DOHH2 (cell line): ENCODE measurements around the gene MRTFA.
A peak's percentile ranks its signal among the peaks of the same experiment; 100 is the strongest.

Experiments
- H3F3A ChIP-seq: fragments of 200-600 bp; sonication (generic), shearing (Covaris generic); 2 replicates; pipeline ENCODE4 v1.6.0; 2016; ENCODE audit warnings: antibody characterized with exemption, mild to moderate bottlenecking; ENCODE audit not compliant: control insufficient read depth, insufficient read depth
- H3K27ac ChIP-seq: fragments of 200-600 bp; sonication (generic); 2 replicates; pipeline ENCODE4 v1.5.1; 2014; ENCODE audit warnings: low read depth, mild to moderate bottlenecking, low read length, moderate library complexity
- H3K27me3 ChIP-seq: fragments of 200-600 bp; sonication (generic); 2 replicates; pipeline ENCODE4 v1.6.1; 2014; ENCODE audit warnings: mild to moderate bottlenecking, low read length, mixed read lengths; ENCODE audit not compliant: control insufficient read depth
- H3K36me3 ChIP-seq: fragments of 200-600 bp; sonication (generic); 2 replicates; pipeline ENCODE4 v1.6.1; 2014; ENCODE audit warnings: mild to moderate bottlenecking, low read length, moderate library complexity, mixed read lengths; ENCODE audit not compliant: control insufficient read depth
- H3K4me1 ChIP-seq: fragments of 200-600 bp; sonication (generic); 2 replicates; pipeline ENCODE4 v1.6.1; 2014; ENCODE audit warnings: mild to moderate bottlenecking, low read length, mixed read lengths; ENCODE audit not compliant: control insufficient read depth
- H3K4me2 ChIP-seq: fragments of 200-600 bp; sonication (generic); 2 replicates; pipeline ENCODE4 v1.6.0; 2014; ENCODE audit warnings: mild to moderate bottlenecking, low read length, moderate library complexity
- H3K4me3 ChIP-seq: fragments of 200-600 bp; sonication (generic); 2 replicates; pipeline ENCODE4 v1.5.1; 2014; ENCODE audit warnings: mild to moderate bottlenecking, low read length, mixed read lengths
- H3K79me2 ChIP-seq: fragments of 200-600 bp; sonication (generic); 2 replicates; pipeline ENCODE4 v1.6.1; 2014; ENCODE audit warnings: mild to moderate bottlenecking, low read length, mixed read lengths; ENCODE audit not compliant: control insufficient read depth
- H3K9me2 ChIP-seq: fragments of 200-600 bp; sonication (generic); replicated peaks from 2 replicates; pipeline ENCODE4 v1.6.1; 2014; ENCODE audit warnings: mild to moderate bottlenecking, low read length, mixed read lengths; ENCODE audit not compliant: control insufficient read depth
- H3K9me3 ChIP-seq: fragments of 200-600 bp; sonication (generic); 2 replicates; pipeline ENCODE4 v1.6.1; 2014; ENCODE audit warnings: antibody characterized with exemption, low read length, mixed read lengths; ENCODE audit not compliant: control insufficient read depth, insufficient read depth
- H4K20me1 ChIP-seq: fragments of 200-600 bp; sonication (generic); 2 replicates; pipeline ENCODE4 v1.6.0; 2014; ENCODE audit warnings: low read depth, mild to moderate bottlenecking, antibody characterized with exemption, low read length, moderate library complexity; ENCODE audit not compliant: control insufficient read depth, insufficient read depth
- EZH2phosphoT487 ChIP-seq: fragments of 200-600 bp; sonication (generic); IDR thresholded peaks from 2 replicates; pipeline ENCODE4 v1.6.1; 2017; ENCODE audit warnings: borderline replicate concordance, mild to moderate bottlenecking, antibody characterized with exemption, low read length, moderate library complexity, mixed read lengths
- TF ChIP-seq, protein P1 (sequence below): fragments of 200-600 bp; sonication (generic); IDR thresholded peaks from one replicate; pipeline ENCODE4 v1.5.1; 2014; ENCODE audit warnings: antibody characterized with exemption, mild to moderate bottlenecking, low read depth, low read length; ENCODE audit not compliant: poor library complexity, severe bottlenecking

Gene MRTFA

DNA sequence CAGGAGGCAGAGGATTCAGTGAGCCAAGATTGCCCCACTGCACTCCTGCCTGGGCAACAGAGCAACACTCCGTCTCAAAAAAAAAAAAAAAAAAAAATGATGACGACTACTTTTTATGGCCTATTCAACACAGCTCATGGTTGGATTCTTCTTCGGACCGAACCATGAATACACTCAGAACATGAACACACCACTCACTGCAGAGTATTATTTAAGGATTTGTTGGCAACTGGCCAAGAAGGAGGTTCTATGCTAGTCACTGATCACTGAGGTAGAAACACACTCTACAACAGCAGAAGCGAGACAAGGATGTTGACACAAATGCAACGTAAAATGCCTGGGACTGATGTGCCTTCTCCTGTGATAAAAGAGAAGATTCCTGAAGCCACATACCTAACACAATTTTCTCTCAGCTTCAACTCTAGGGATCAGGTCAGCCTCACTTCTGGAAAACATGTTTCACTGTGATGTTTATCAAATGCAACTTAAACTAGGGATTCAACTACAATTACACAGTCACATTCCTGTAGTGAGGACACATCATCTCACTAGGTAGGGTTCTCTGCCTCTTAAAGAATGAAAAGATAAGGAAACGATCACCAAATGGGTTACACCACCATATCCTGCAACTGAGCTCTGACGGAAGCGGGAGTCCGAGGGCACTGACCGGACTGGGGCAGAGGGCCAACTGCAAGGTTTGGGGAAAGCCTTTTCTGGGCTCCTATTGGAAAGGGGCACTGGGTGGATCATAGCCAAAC is 183.6 kb downstream of the MRTFA start:
- H3K4me2 ChIP-seq = peak overlapping the region; percentile 7; the same call in 1 of the 2 replicates
- H3K9me3 ChIP-seq = no peaks in the 10 kb centered on the region
- H3K4me3 ChIP-seq = no peak overlapping the region
- peaks cover 34% of the 10 kb centered on the region for H3K36me3 ChIP-seq
- no peak overlapping the region for H3K27ac ChIP-seq
- H3F3A ChIP-seq = no peaks in the 10 kb centered on the region; the same call in 1 of the 2 replicates
- H3K4me1 ChIP-seq = peaks cover 25% of the 10 kb centered on the region
- H4K20me1 ChIP-seq = 0 out of 2 replicates have a peak, but pooled peaks cover 6% of the 10 kb centered on the region
- no peaks in the 10 kb centered on the region for H3K9me2 ChIP-seq
- no peak for TF ChIP-seq EZH2phosphoT487
- TF ChIP-seq, protein P1, sequence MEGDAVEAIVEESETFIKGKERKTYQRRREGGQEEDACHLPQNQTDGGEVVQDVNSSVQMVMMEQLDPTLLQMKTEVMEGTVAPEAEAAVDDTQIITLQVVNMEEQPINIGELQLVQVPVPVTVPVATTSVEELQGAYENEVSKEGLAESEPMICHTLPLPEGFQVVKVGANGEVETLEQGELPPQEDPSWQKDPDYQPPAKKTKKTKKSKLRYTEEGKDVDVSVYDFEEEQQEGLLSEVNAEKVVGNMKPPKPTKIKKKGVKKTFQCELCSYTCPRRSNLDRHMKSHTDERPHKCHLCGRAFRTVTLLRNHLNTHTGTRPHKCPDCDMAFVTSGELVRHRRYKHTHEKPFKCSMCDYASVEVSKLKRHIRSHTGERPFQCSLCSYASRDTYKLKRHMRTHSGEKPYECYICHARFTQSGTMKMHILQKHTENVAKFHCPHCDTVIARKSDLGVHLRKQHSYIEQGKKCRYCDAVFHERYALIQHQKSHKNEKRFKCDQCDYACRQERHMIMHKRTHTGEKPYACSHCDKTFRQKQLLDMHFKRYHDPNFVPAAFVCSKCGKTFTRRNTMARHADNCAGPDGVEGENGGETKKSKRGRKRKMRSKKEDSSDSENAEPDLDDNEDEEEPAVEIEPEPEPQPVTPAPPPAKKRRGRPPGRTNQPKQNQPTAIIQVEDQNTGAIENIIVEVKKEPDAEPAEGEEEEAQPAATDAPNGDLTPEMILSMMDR = no peak
- peaks cover 98% of the 10 kb centered on the region for H3K79me2 ChIP-seq
- no peaks in the 10 kb centered on the region for H3K27me3 ChIP-seq

DNA sequence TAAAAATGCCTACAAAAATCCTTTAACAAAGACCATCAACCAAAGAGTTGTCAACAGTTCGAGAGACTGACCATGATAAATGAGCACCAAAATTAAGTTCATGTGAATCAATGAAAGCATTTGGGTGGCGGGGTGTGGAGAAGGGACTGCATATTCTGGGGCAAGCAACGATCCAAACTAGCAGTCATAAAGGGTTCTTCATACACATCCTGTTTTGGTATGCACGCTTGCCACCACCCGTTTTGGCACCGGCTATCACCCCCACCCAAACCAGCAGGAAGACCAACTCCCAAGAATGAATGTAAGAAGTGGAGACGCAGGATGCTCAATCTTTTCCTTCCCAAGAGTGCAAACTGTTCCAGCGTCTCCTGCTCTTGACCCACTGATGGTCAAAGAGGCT is 185.3 kb downstream of the MRTFA start:
- no peak overlapping the region for H3K4me2 ChIP-seq
- H3K4me1 ChIP-seq = peaks cover 23% of the 10 kb centered on the region
- H3K4me3 ChIP-seq = no peak overlapping the region
- no peaks in the 10 kb centered on the region for H3K9me3 ChIP-seq
- H3K27me3 ChIP-seq = no peaks in the 10 kb centered on the region
- H4K20me1 ChIP-seq = 0 out of 2 replicates have a peak, but pooled peaks cover 6% of the 10 kb centered on the region
- peaks cover 98% of the 10 kb centered on the region for H3K79me2 ChIP-seq
- H3K9me2 ChIP-seq = no peaks in the 10 kb centered on the region
- peaks cover 43% of the 10 kb centered on the region for H3K36me3 ChIP-seq
- H3K27ac ChIP-seq = no peak overlapping the region
- no peaks in the 10 kb centered on the region; the same call in 1 of the 2 replicates for H3F3A ChIP-seq
- TF ChIP-seq EZH2phosphoT487 = no peak
- TF ChIP-seq, protein P1 = no peak

DNA sequence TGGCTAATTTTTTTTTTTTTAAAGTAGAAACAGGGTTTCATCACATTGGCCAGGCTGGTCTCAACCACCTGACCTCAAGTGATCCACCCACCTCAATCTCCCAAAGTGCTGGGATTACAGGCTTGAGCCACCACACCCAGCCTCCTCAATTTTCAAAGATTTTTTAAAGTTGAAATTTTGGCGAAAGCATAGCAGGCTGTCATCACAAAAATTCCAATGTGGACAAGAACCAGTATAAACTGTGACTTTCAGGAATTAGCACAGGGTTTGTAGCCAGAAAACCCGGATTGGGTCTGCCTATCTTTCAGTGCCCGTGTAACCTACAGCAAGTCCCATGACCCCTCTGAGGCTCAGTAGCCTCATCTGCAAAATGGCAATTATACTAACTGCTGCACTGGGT is 185.9 kb downstream of the MRTFA start:
- H3F3A ChIP-seq = no peaks in the 10 kb centered on the region; the same call in 1 of the 2 replicates
- 0 out of 2 replicates have a peak, but pooled peaks cover 6% of the 10 kb centered on the region for H4K20me1 ChIP-seq
- no peaks in the 10 kb centered on the region for H3K27me3 ChIP-seq
- no peak overlapping the region for H3K4me2 ChIP-seq
- H3K9me3 ChIP-seq = no peaks in the 10 kb centered on the region
- no peak overlapping the region for H3K27ac ChIP-seq
- H3K4me1 ChIP-seq = peaks cover 23% of the 10 kb centered on the region
- no peak for TF ChIP-seq EZH2phosphoT487
- TF ChIP-seq, protein P1 = no peak
- no peak overlapping the region for H3K4me3 ChIP-seq
- H3K36me3 ChIP-seq = peaks cover 46% of the 10 kb centered on the region
- H3K79me2 ChIP-seq = peaks cover 98% of the 10 kb centered on the region
- H3K9me2 ChIP-seq = no peaks in the 10 kb centered on the region
